Keratinocyte (primary cell): ENCODE results near the gene NUP153. TPM values are rescaled to one million over a fixed set of nuclear protein-coding genes. Genes with fewer than 3 reads are reported as not detected.

Experiments used
- DNase-seq: peaks from one replicate; pipeline ENCODE4 v3.0.0-alpha.2; 2011; ENCODE audit warnings: low read depth, missing footprints, low spot score
- FAIRE-seq: peaks from 2 replicates; lab custom pipeline; 2011; peaks lifted over from hg19 to GRCh38; lab: Jason Lieb, UNC
- H2AFZ ChIP-seq: 2 replicates; pipeline ENCODE4 v1.6.0; 2012; ENCODE audit warnings: low read length, control low read depth, inconsistent platforms; ENCODE audit not compliant: control insufficient read depth
- H3K27ac ChIP-seq: 2 replicates; pipeline ENCODE4 v1.5.1; 2011; ENCODE audit warnings: low read length; ENCODE audit not compliant: control insufficient read depth, insufficient read depth
- H3K27me3 ChIP-seq: 3 replicates; pipeline ENCODE4 v1.6.0; 2011; ENCODE audit warnings: low read length; ENCODE audit not compliant: control insufficient read depth, insufficient read depth; ENCODE audit errors: extremely low read depth
- H3K36me3 ChIP-seq, 2 experiments: 2 replicates in 1 of 2; 3 replicates in 1 of 2; pipeline ENCODE4 v1.5.1; 2011; ENCODE audit warnings: low read length in 2 of 2, mild to moderate bottlenecking in 1 of 2; ENCODE audit not compliant: control insufficient read depth in 2 of 2, insufficient read depth in 2 of 2; ENCODE audit errors: extremely low read depth in 1 of 2
- H3K4me1 ChIP-seq: 3 replicates; pipeline ENCODE4 v1.5.1; 2011; ENCODE audit warnings: low read length; ENCODE audit not compliant: control insufficient read depth, insufficient read depth; ENCODE audit errors: extremely low read depth
- H3K4me2 ChIP-seq: 3 replicates; pipeline ENCODE4 v1.6.0; 2011; ENCODE audit warnings: low read depth, low read length; ENCODE audit not compliant: control insufficient read depth, insufficient read depth; ENCODE audit errors: extremely low read depth
- H3K4me3 ChIP-seq, 3 experiments: fragments of 200-600 bp in 1 of 3; sonication (generic) in 1 of 3; 2 replicates in 2 of 3; 3 replicates in 1 of 3; pipeline ENCODE4 v1.5.1; 2011 to 2016; ENCODE audit warnings: low read length in 3 of 3, mild to moderate bottlenecking in 3 of 3, control low read depth in 2 of 3, inconsistent platforms in 1 of 3, low read depth in 1 of 3, mixed read lengths in 1 of 3, mixed run types in 1 of 3, moderate library complexity in 1 of 3; ENCODE audit not compliant: control insufficient read depth in 2 of 3, insufficient read depth in 2 of 3; ENCODE audit errors: extremely low read depth in 1 of 3
- H3K79me2 ChIP-seq: 2 replicates; pipeline ENCODE4 v1.6.0; 2012; ENCODE audit warnings: low read length; ENCODE audit not compliant: control insufficient read depth, insufficient read depth
- H3K9ac ChIP-seq: 3 replicates; pipeline ENCODE4 v1.6.0; 2011; ENCODE audit warnings: low read length; ENCODE audit not compliant: control insufficient read depth, insufficient read depth; ENCODE audit errors: extremely low read depth
- H3K9me1 ChIP-seq: 3 replicates; pipeline ENCODE4 v1.6.0; 2011; ENCODE audit warnings: low read length; ENCODE audit not compliant: control insufficient read depth, insufficient read depth; ENCODE audit errors: extremely low read depth
- H3K9me3 ChIP-seq: 2 replicates; pipeline ENCODE4 v1.5.1; 2012; ENCODE audit warnings: low read depth, low read length; ENCODE audit not compliant: control insufficient read depth
- H4K20me1 ChIP-seq: 3 replicates; pipeline ENCODE4 v1.6.0; 2011; ENCODE audit warnings: low read length; ENCODE audit not compliant: control insufficient read depth, insufficient read depth; ENCODE audit errors: extremely low read depth
- EZH2 ChIP-seq: IDR thresholded peaks from one replicate; pipeline ENCODE4 v1.6.1; 2012; ENCODE audit warnings: inconsistent platforms, mild to moderate bottlenecking, low read length, moderate library complexity
- dilution Hi-C: fragments of 300-500 bp; cut with MboI; formaldehyde crosslinking; loops from one replicate; pipeline ENCODE4 v1.7.0; 2020; ENCODE audit warnings: low sequenced_read_pairs; ENCODE audit not compliant: extremely low pct_ligation_motif_present
- polyA plus RNA-seq, 5 experiments: library from polyadenylated mRNA; depleted of rRNA in 3 of 5; stranded (reverse) in 3 of 5; stranded (forward) in 1 of 5; unstranded in 1 of 5; fragments of >200 nt; gene quantifications; 1 replicate in 1 of 5; 2 replicates in 3 of 5; 3 replicates in 1 of 5; pipeline versions ENCODE4 v1.2.1 to v1.2.3, GENCODE V29; 2011 to 2012; ENCODE audit warnings: missing spikeins in 2 of 5, low read depth in 1 of 5, low replicate concordance in 1 of 5
- TF ChIP-seq, protein P1 (sequence below), 3 experiments: IDR thresholded peaks in 1 of 3; conservative IDR thresholded peaks in 1 of 3; optimal IDR thresholded peaks in 1 of 3; 2 replicates in 2 of 3; 3 replicates in 1 of 3; pipeline versions ENCODE3 to v1.5.1; 2011; ENCODE audit warnings: low read length in 3 of 3, mild to moderate bottlenecking in 3 of 3, moderate library complexity in 2 of 3, control low read depth in 1 of 3, inconsistent platforms in 1 of 3; ENCODE audit not compliant: insufficient read depth in 2 of 3; ENCODE audit errors: extremely low read depth in 1 of 3

The NUP153 gene
- polyA plus RNA-seq, 1 donor (not counting 4 experiments of a cell fraction or from before 2014, with no cell fraction given) = 27.6 TPM

DNA sequence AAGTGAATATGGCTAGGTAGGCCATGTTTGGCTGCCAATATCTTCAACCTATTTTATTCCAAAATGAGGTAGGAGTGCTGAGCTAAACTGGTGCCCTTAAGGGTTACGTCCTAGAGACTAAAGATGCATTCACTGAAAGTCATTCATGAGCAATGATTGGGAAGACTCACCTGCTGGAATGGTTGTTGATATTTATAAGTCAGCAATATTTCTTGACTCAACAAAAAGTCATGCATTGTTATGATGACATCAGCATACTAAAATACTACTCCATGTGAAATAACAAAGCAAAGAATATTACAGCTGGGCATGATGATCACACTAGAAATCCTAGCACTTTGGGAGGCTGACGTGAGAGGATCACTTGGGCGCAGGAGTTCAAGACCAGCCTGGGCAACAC is 17.6 kb upstream of the NUP153 start:
- TF ChIP-seq EZH2 = no peak
- Histone ChIP-seq H3K9me3 (no peaks in the 10 kb centered on the region), H2AFZ (no peak overlapping the region), H3K9me1 (no peaks in the 10 kb centered on the region), H3K4me2 (no peak overlapping the region), H3K27ac (no peak overlapping the region), H4K20me1 (no peaks in the 10 kb centered on the region), H3K79me2 (no peaks in the 10 kb centered on the region), H3K4me3 (no peak overlapping the region), H3K36me3 (no peaks in the 10 kb centered on the region), H3K9ac (no peak overlapping the region), H3K27me3 (no peaks in the 10 kb centered on the region), H3K4me1 (peaks cover 2% of the 10 kb centered on the region)
- DNase-seq = no peak
- no peak for FAIRE-seq
- dilution Hi-C loops = no loop called here

DNA sequence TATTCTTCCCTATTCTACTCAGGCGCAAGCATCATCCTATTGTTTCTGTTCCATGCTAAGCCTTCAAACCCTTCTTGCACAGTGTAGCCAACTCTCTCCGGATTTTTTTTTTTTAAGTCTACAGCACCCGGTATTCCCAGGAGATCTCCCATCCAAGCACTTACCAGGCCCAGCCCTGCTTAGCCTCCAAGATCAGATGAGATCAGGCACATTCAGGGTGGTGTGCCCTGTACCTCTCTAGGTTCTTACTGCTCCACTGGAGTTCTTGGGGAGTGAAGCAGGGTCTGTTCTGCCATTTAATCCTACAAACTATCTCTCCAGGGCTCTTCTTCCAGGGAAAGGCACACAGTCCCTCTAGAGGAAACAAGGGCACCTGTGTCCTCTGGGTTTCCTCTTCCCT is 14.9 kb upstream of the NUP153 start:
- Histone ChIP-seq H3K27ac (no peak overlapping the region), H3K9me3 (no peaks in the 10 kb centered on the region), H3K4me2 (no peak overlapping the region), H3K4me3 (no peak overlapping the region), H3K79me2 (no peaks in the 10 kb centered on the region), H4K20me1 (no peaks in the 10 kb centered on the region), H3K4me1 (peaks cover 2% of the 10 kb centered on the region), H3K9me1 (no peaks in the 10 kb centered on the region), H2AFZ (no peak overlapping the region), H3K27me3 (no peaks in the 10 kb centered on the region), H3K9ac (no peak overlapping the region), H3K36me3 (no peaks in the 10 kb centered on the region)
- DNase-seq = no peak
- FAIRE-seq = no peak
- TF ChIP-seq EZH2 = no peak
- TF ChIP-seq, protein P1, sequence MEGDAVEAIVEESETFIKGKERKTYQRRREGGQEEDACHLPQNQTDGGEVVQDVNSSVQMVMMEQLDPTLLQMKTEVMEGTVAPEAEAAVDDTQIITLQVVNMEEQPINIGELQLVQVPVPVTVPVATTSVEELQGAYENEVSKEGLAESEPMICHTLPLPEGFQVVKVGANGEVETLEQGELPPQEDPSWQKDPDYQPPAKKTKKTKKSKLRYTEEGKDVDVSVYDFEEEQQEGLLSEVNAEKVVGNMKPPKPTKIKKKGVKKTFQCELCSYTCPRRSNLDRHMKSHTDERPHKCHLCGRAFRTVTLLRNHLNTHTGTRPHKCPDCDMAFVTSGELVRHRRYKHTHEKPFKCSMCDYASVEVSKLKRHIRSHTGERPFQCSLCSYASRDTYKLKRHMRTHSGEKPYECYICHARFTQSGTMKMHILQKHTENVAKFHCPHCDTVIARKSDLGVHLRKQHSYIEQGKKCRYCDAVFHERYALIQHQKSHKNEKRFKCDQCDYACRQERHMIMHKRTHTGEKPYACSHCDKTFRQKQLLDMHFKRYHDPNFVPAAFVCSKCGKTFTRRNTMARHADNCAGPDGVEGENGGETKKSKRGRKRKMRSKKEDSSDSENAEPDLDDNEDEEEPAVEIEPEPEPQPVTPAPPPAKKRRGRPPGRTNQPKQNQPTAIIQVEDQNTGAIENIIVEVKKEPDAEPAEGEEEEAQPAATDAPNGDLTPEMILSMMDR (optimal IDR thresholded peaks at IDR 0.05 in 1 of 3, IDR thresholded peaks at IDR 0.05 in 1 of 3, conservative IDR thresholded peaks at IDR 0.05 in 1 of 3; ENCODE audit: extremely low read depth in 1 of 3, insufficient read depth in 2 of 3, low read length in 3 of 3) = no peak
- dilution Hi-C loops = no loop called here

DNA sequence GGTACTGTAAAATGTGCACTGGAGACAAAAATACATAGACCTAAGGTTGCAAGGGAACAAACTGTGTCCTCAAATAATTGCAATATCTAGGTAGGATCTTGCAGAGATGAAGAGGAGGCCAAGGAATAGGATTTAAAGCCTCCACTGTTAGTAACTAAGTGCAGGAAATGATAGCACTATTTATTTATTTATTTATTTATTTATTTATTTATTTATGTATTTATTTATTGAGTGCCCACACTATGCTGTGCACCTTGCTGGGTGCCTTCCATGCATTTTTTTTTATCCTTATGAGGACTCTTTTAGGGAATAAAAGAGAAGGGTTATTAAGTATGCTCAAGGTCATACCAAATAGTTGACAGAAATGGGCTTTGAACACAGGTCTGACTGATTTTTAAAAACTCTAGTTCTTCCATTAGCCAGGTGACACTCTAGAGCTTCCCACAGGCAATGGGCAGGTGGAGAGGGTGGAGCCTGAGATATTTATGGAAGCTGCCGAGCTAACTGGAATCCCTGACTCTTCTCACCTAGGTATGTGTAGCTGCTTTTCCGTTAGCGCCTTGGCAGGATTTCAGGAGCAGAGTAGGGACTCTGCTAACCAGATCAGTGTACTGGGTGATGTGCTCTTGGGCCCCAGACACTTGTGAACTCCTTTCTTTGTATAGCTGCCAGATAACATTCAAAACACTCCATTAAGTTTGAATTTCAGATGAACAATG is 12.8 kb upstream of the NUP153 start:
- TF ChIP-seq, protein P1 (optimal IDR thresholded peaks at IDR 0.05 in 1 of 3, IDR thresholded peaks at IDR 0.05 in 1 of 3, conservative IDR thresholded peaks at IDR 0.05 in 1 of 3; ENCODE audit: extremely low read depth in 1 of 3, insufficient read depth in 2 of 3, low read length in 3 of 3) = no peak
- no peak for TF ChIP-seq EZH2
- Histone ChIP-seq H3K4me3 (no peak overlapping the region), H3K27ac (no peak overlapping the region), H3K4me1 (peaks cover 13% of the 10 kb centered on the region), H3K79me2 (no peaks in the 10 kb centered on the region), H3K4me2 (no peak overlapping the region), H4K20me1 (no peaks in the 10 kb centered on the region), H3K27me3 (no peaks in the 10 kb centered on the region), H2AFZ (no peak overlapping the region), H3K9ac (no peak overlapping the region), H3K9me3 (no peaks in the 10 kb centered on the region), H3K36me3 (no peaks in the 10 kb centered on the region), H3K9me1 (no peaks in the 10 kb centered on the region)
- dilution Hi-C loops = no loop called here
- FAIRE-seq (no peak), DNase-seq (no peak)
